Measurements from ENCODE around the gene GAST. TPM values are rescaled to one million over a fixed set of nuclear protein-coding genes. Genes with fewer than 3 reads are reported as not detected.
A peak's percentile ranks its signal among the peaks of the same experiment; 100 is the strongest.

GAST gene
- total RNA-seq, 1 experiment from 2014 or later, result not detected

DNA sequence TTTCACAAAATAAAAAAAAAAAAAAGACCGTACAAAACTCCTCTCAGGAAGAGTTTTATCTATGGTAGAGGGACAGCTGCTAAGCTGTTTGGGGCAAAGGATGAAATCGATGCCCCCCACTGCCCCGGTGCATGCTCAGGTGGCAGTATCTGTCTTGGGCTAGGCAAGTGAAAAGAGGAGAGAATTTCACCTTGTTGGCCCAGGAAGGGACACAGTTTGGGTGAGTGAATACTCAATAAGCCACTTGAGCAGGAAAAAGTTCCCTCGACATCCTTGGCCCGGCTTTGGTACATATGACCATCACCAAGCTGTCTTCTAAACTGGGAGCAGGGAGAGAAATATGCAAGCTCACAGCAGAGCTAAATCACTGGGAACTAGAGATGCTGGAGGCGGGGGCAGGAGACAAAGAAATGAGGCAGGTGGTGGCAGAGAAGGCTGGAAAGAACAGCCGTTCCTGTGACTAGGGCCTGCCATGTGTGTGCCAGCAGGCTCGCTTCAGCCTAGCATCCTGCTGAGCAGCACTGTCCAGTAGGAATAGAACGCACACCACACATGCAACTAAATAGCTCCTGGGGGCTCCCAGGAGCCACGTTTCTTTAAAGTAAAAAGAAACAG is 31.6 kb upstream of the GAST start:
- Mint-ChIP-seq H3K36me3 (ENCODE audit: insufficient read depth in 1 of 3, low read depth in 3 of 3) (peaks cover 0 to 5% (median 0%) of the 10 kb centered on the region in 3 experiments; a peak in 3 of 7 replicates), H3K4me3 (no peak overlapping the region; a peak in 1 of 5 replicates), H3K27ac (peak overlapping the region in 1 of 3 experiments; percentile 75; a peak in 1 of 7 replicates), H3K4me1 (peaks cover 29 to 49% of the 10 kb centered on the region in 2 experiments), H3K9me3 (peaks cover 7% of the 10 kb centered on the region in 2 experiments; a peak in 2 of 5 replicates), H3K27me3 (ENCODE audit: low read depth) (peaks cover 7% of the 10 kb centered on the region)
- H2BK5ac ChIP-seq (ENCODE audit: insufficient read length, low read length), result no peak overlapping the region
- no peak overlapping the region for H2BK120ac ChIP-seq (ENCODE audit: low read depth, low read length, poor library complexity, severe bottlenecking)
- H4K91ac ChIP-seq (ENCODE audit: insufficient read length, low read depth, low read length), result no peak overlapping the region
- H2AK5ac ChIP-seq (ENCODE audit: insufficient read length, low read length), result no peak overlapping the region
- no peaks in the 10 kb centered on the region for H4K20me1 ChIP-seq (ENCODE audit: control insufficient read depth, insufficient read depth, insufficient read length)
- no peak overlapping the region for H3K23ac ChIP-seq (ENCODE audit: insufficient read length, low read depth, low read length)
- H4K8ac ChIP-seq (replicated peaks; ENCODE audit: insufficient read length, low read depth, low read length), result no peak overlapping the region
- no CpG with 5 or more reads among the region's 10 CpGs for WGBS (ENCODE audit: extremely low coverage, insufficient read length, low lambda C conversion rate)
- H3K23me2 ChIP-seq (ENCODE audit: insufficient read length, low read depth, low read length, poor library complexity, severe bottlenecking), result peaks cover 3% of the 10 kb centered on the region
- H3K18ac ChIP-seq (ENCODE audit: insufficient read length, low read depth, low read length), result peak overlapping the region; percentile 15
- no peak overlapping the region for H2BK15ac ChIP-seq (ENCODE audit: low read depth, low read length)
- no peak overlapping the region for H3K27ac ChIP-seq (ENCODE audit: insufficient read length, low read depth, low read length)
- no peak overlapping the region for H3T11ph ChIP-seq (ENCODE audit: low read length)
- peaks cover 3% of the 10 kb centered on the region; the same call in 1 of the 2 replicates for H3K4me1 ChIP-seq (ENCODE audit: insufficient read depth, low read length)
- no peaks in the 10 kb centered on the region for H3K79me2 ChIP-seq (ENCODE audit: insufficient read depth, low read length)
- H2BK12ac ChIP-seq (ENCODE audit: insufficient read length, low read depth, low read length), result no peak overlapping the region
- H3K79me1 ChIP-seq (ENCODE audit: insufficient read depth, low read depth, low read length, poor library complexity, severe bottlenecking), result no peaks in the 10 kb centered on the region
- H2BK20ac ChIP-seq (ENCODE audit: low read depth, low read length, poor library complexity, severe bottlenecking), result no peak overlapping the region
- H3K4ac ChIP-seq (ENCODE audit: low read depth, low read length), result no peak overlapping the region
- H3K9ac ChIP-seq (ENCODE audit: extremely low read depth, insufficient read length, low read length), result no peak overlapping the region
- no peaks in the 10 kb centered on the region for H3K9me3 ChIP-seq (ENCODE audit: control insufficient read depth, low read depth, low read length)
- no peak overlapping the region for H3K4me2 ChIP-seq (ENCODE audit: insufficient read depth, insufficient read length, low read length)
- H3K27me3 ChIP-seq (ENCODE audit: insufficient read depth, low read length), result no peaks in the 10 kb centered on the region
- no peak overlapping the region for H2AFZ ChIP-seq (ENCODE audit: low read length)
- H3K56ac ChIP-seq (ENCODE audit: insufficient read length, low read depth, low read length), result no peak overlapping the region
- no peak overlapping the region for H3K14ac ChIP-seq (ENCODE audit: insufficient read depth, low read length)
- no peak overlapping the region for H4K5ac ChIP-seq (ENCODE audit: insufficient read length, low read depth, low read length)
- TF ChIP-seq, protein P1, sequence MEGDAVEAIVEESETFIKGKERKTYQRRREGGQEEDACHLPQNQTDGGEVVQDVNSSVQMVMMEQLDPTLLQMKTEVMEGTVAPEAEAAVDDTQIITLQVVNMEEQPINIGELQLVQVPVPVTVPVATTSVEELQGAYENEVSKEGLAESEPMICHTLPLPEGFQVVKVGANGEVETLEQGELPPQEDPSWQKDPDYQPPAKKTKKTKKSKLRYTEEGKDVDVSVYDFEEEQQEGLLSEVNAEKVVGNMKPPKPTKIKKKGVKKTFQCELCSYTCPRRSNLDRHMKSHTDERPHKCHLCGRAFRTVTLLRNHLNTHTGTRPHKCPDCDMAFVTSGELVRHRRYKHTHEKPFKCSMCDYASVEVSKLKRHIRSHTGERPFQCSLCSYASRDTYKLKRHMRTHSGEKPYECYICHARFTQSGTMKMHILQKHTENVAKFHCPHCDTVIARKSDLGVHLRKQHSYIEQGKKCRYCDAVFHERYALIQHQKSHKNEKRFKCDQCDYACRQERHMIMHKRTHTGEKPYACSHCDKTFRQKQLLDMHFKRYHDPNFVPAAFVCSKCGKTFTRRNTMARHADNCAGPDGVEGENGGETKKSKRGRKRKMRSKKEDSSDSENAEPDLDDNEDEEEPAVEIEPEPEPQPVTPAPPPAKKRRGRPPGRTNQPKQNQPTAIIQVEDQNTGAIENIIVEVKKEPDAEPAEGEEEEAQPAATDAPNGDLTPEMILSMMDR (conservative IDR thresholded peaks at IDR 0.05), result no peak
- DNase-seq, result no peak
